ENCODE results near the gene CHDH.

Gene CHDH

GRCh38 chr3:53850895-53851294 lies 4.7 kb upstream of the CHDH start:
- no peak for DNase-seq

- no peak for DNase-seq
Measured at GRCh38 chr3:53849916-53850315, 3.7 kb upstream of the CHDH start.

- no peak for DNase-seq
Measured at GRCh38 chr3:53846851-53847155, 584 bp upstream of the CHDH start.

- DNase-seq: no peak
Measured at GRCh38 chr3:53845881-53846133, 412 bp downstream of the CHDH start.

GRCh38 chr3:53845103-53845880 lies 927 bp downstream of the CHDH start:
- peak; percentile 81 for DNase-seq

- DNase-seq: no peak
Measured at GRCh38 chr3:53844262-53845102, 1.7 kb downstream of the CHDH start.

- DNase-seq: no peak
Measured at GRCh38 chr3:53843195-53844177, 2.7 kb downstream of the CHDH start.

GRCh38 chr3:53842436-53843194 lies 3.6 kb downstream of the CHDH start:
- DNase-seq: peak; percentile 38

GRCh38 chr3:53841296-53841695 lies 4.9 kb downstream of the CHDH start:
- no peak for DNase-seq

- no peak for DNase-seq
Measured at GRCh38 chr3:53837331-53837730, 8.9 kb downstream of the CHDH start.

GRCh38 chr3:53836084-53836872 lies 9.9 kb downstream of the CHDH start:
- no peak for DNase-seq

GRCh38 chr3:53835257-53835656 lies 11.0 kb downstream of the CHDH start:
- no peak for DNase-seq

- DNase-seq: no peak
Measured at GRCh38 chr3:53834429-53835095, 11.7 kb downstream of the CHDH start.

- DNase-seq: no peak
Measured at GRCh38 chr3:53833700-53834099, 12.5 kb downstream of the CHDH start.

GRCh38 chr3:53833053-53833645 lies 13.1 kb downstream of the CHDH start:
- DNase-seq: no peak

GRCh38 chr3:53830944-53831343 lies 15.3 kb downstream of the CHDH start:
- DNase-seq: no peak

- no peak for DNase-seq
Measured at GRCh38 chr3:53829605-53830004, 16.6 kb downstream of the CHDH start.

GRCh38 chr3:53828581-53828980 lies 17.6 kb downstream of the CHDH start:
- no peak for DNase-seq

- DNase-seq: no peak
Measured at GRCh38 chr3:53826048-53826447, 20.2 kb downstream of the CHDH start.

GRCh38 chr3:53824795-53825194 lies 21.4 kb downstream of the CHDH start:
- no peak for DNase-seq

Measured in femur (tissue), 1 donor.